IMR-90 (cell line): Measurements from ENCODE around the gene ECPAS.

Experiments
- CEBPB ChIP-seq: IDR thresholded peaks from 2 replicates; pipeline ENCODE4 v1.6.1; 2012; ENCODE audit warnings: low read depth, low read length, improper control_type of control experiment
- CHD1 ChIP-seq: IDR thresholded peaks from 2 replicates; pipeline ENCODE4 v1.6.1; 2012; ENCODE audit warnings: low read depth, low read length, improper control_type of control experiment
- MAFK ChIP-seq: IDR thresholded peaks from 2 replicates; pipeline ENCODE4 v1.6.1; 2012; ENCODE audit warnings: low read depth, low read length, improper control_type of control experiment
- MXI1 ChIP-seq: IDR thresholded peaks from 2 replicates; pipeline ENCODE4 v1.6.1; 2012; ENCODE audit warnings: low read depth, mild to moderate bottlenecking, low read length, moderate library complexity, borderline replicate concordance
- NFE2L2 ChIP-seq: fragments of 150-350 bp; IDR thresholded peaks from 2 replicates; pipeline ENCODE4 v1.6.1; 2016; ENCODE audit warnings: low read depth, mild to moderate bottlenecking, low read length
- POLR2A ChIP-seq: IDR thresholded peaks from 2 replicates; pipeline ENCODE4 v1.6.1; 2012; ENCODE audit warnings: mild to moderate bottlenecking, low read depth, low read length
- RAD21 ChIP-seq: IDR thresholded peaks from 2 replicates; pipeline ENCODE4 v1.6.1; 2012; ENCODE audit warnings: low read length, improper control_type of control experiment
- RCOR1 ChIP-seq: IDR thresholded peaks from 2 replicates; pipeline ENCODE4 v1.6.1; 2012; ENCODE audit warnings: mild to moderate bottlenecking, low read length, improper control_type of control experiment; ENCODE audit not compliant: insufficient replicate concordance
- USF2 ChIP-seq: fragments of 150-350 bp; IDR thresholded peaks from 2 replicates; pipeline ENCODE4 v1.6.1; 2017; ENCODE audit warnings: mild to moderate bottlenecking, antibody characterized with exemption, low read length, low read depth
- TF ChIP-seq, protein P1 (sequence below): conservative IDR thresholded peaks from 2 replicates; pipeline ENCODE4 v1.5.1; 2012; ENCODE audit warnings: mild to moderate bottlenecking, low read depth, low read length, improper control_type of control experiment
- TF ChIP-seq, protein P2 (sequence below): fragments of 150-350 bp; IDR thresholded peaks from 2 replicates; pipeline ENCODE4 v1.6.1; 2016; ENCODE audit warnings: low read depth, mild to moderate bottlenecking, low read length, moderate library complexity, borderline replicate concordance

DNA sequence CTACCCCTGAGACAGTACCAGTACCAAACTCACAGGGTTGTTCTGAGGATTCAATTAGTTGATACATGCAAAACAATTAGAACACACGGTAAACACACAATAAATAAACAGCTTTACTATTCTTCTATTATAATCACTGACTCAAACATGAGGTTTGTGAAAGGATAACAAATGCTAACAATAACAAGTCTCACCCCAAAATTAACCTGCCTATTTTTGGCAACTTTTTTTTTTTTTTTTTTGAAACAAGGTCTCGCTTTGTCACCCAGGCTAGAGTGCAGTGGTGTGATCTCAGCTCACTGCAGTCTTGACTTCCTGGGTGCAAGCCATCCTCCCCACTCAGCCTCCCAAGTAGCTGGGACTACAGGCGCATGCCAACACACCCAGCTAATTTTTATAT, 6.5 kb downstream of the ECPAS start:
- no peak for TF ChIP-seq POLR2A
- TF ChIP-seq, protein P1, sequence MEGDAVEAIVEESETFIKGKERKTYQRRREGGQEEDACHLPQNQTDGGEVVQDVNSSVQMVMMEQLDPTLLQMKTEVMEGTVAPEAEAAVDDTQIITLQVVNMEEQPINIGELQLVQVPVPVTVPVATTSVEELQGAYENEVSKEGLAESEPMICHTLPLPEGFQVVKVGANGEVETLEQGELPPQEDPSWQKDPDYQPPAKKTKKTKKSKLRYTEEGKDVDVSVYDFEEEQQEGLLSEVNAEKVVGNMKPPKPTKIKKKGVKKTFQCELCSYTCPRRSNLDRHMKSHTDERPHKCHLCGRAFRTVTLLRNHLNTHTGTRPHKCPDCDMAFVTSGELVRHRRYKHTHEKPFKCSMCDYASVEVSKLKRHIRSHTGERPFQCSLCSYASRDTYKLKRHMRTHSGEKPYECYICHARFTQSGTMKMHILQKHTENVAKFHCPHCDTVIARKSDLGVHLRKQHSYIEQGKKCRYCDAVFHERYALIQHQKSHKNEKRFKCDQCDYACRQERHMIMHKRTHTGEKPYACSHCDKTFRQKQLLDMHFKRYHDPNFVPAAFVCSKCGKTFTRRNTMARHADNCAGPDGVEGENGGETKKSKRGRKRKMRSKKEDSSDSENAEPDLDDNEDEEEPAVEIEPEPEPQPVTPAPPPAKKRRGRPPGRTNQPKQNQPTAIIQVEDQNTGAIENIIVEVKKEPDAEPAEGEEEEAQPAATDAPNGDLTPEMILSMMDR = no peak
- TF ChIP-seq CEBPB = no peak
- TF ChIP-seq USF2 = no peak
- TF ChIP-seq, protein P2, sequence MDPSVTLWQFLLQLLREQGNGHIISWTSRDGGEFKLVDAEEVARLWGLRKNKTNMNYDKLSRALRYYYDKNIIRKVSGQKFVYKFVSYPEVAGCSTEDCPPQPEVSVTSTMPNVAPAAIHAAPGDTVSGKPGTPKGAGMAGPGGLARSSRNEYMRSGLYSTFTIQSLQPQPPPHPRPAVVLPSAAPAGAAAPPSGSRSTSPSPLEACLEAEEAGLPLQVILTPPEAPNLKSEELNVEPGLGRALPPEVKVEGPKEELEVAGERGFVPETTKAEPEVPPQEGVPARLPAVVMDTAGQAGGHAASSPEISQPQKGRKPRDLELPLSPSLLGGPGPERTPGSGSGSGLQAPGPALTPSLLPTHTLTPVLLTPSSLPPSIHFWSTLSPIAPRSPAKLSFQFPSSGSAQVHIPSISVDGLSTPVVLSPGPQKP = no peak
- no peak for TF ChIP-seq RCOR1
- TF ChIP-seq MAFK = no peak
- no peak for TF ChIP-seq CHD1
- TF ChIP-seq RAD21 = no peak
- TF ChIP-seq MXI1 = no peak
- TF ChIP-seq NFE2L2 = no peak
